Kidney epithelial cell (primary cell): ENCODE measurements around the gene ATPAF1. TPM values are rescaled to one million over a fixed set of nuclear protein-coding genes. Genes with fewer than 3 reads are reported as not detected.

ENCODE experiments used
- DNase-seq: peaks from one replicate; pipeline ENCODE4 v3.0.0-alpha.2; 2010; ENCODE audit warnings: low read depth
- H3K27me3 ChIP-seq: 2 replicates; pipeline ENCODE4 v1.6.0; 2011; ENCODE audit warnings: low read length; ENCODE audit not compliant: control insufficient read depth, insufficient read depth
- H3K36me3 ChIP-seq: 2 replicates; pipeline ENCODE4 v1.5.1; 2011; ENCODE audit warnings: low read length; ENCODE audit not compliant: control insufficient read depth, insufficient read depth
- H3K4me3 ChIP-seq: 2 replicates; pipeline ENCODE4 v1.5.1; 2011; ENCODE audit warnings: low read depth, mild to moderate bottlenecking, control low read depth, low read length
- total RNA-seq: library from RNA; depleted of rRNA; stranded (reverse); fragments of >200 nt; gene quantifications from 2 replicates; pipeline ENCODE4 v1.2.3, GENCODE V29; 2015
- TF ChIP-seq, protein P1 (sequence below): IDR thresholded peaks from 2 replicates; pipeline ENCODE4 v1.5.1; 2011; ENCODE audit warnings: mild to moderate bottlenecking, moderate library complexity, low read length, control low read depth, inconsistent platforms; ENCODE audit not compliant: insufficient read depth, poor library complexity, severe bottlenecking

Gene ATPAF1
- total RNA-seq, 1 donor from 2014 or later: 31.3 TPM

DNA sequence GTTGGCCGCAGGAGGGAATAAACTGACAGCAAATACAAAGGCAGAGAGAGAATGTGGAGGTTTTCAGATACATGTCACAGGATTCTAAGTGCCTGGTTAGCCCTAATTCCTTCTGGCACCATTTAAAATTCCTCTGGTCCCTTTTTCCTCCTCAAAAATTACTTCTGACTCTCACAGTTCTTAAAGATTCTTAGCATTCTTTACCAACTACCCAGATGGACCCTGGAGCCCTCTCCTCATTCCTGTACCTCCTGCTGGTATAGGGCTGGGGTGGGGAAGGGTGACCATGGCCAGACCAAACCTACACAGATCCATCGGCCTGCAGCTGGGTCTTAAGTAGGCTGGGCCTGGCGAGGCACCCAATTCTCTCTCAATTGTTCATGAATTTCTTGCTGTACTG is 71.3 kb downstream of the ATPAF1 start:
- H3K36me3 ChIP-seq: no peaks in the 10 kb centered on the region
- no peak overlapping the region for H3K4me3 ChIP-seq
- no peaks in the 10 kb centered on the region for H3K27me3 ChIP-seq
- DNase-seq: no peak
- TF ChIP-seq, protein P1, sequence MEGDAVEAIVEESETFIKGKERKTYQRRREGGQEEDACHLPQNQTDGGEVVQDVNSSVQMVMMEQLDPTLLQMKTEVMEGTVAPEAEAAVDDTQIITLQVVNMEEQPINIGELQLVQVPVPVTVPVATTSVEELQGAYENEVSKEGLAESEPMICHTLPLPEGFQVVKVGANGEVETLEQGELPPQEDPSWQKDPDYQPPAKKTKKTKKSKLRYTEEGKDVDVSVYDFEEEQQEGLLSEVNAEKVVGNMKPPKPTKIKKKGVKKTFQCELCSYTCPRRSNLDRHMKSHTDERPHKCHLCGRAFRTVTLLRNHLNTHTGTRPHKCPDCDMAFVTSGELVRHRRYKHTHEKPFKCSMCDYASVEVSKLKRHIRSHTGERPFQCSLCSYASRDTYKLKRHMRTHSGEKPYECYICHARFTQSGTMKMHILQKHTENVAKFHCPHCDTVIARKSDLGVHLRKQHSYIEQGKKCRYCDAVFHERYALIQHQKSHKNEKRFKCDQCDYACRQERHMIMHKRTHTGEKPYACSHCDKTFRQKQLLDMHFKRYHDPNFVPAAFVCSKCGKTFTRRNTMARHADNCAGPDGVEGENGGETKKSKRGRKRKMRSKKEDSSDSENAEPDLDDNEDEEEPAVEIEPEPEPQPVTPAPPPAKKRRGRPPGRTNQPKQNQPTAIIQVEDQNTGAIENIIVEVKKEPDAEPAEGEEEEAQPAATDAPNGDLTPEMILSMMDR: no peak

DNA sequence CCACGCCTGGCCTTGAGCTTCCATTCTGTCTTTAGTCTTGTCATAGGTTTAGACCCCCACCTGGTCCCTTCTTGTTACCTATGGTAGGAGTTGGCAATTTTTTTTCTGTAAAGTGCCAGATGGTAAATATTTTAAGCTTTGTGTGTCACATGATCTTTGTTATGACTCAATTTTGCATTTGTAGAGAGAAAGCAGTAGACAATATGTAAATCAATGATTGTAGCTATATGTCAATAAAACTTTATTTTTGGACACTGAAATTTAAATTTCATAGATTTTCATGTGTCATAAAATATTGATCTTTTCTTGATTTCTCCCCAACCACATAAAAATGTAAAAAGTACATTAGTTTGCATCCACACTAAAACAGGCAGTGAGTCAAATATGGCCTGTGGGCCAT is 72.1 kb downstream of the ATPAF1 start:
- Histone ChIP-seq H3K4me3 (no peak overlapping the region), H3K36me3 (no peaks in the 10 kb centered on the region), H3K27me3 (no peaks in the 10 kb centered on the region)
- TF ChIP-seq, protein P1: no peak
- DNase-seq: no peak

DNA sequence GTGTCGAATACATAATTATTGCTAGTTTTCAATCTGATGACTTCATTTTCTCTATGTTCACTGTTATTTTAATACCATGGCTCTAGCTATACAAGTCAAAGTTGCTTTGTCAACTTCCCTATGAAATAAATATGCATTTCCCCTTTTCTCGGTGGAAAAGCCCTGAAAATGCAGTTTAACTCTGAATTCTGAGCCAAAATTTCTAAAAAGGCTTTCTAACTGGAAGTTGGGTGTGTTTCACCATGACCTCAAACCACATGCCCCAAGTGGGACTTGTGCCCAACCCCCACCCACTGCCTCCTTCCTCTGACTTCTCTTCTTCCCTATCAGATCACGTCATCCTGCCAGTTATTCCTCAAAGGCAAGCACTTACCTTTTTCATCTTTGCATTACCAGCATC is 73.0 kb downstream of the ATPAF1 start:
- no peak for DNase-seq
- Histone ChIP-seq H3K4me3 (no peak overlapping the region), H3K36me3 (no peaks in the 10 kb centered on the region), H3K27me3 (no peaks in the 10 kb centered on the region)
- TF ChIP-seq, protein P1: no peak

DNA sequence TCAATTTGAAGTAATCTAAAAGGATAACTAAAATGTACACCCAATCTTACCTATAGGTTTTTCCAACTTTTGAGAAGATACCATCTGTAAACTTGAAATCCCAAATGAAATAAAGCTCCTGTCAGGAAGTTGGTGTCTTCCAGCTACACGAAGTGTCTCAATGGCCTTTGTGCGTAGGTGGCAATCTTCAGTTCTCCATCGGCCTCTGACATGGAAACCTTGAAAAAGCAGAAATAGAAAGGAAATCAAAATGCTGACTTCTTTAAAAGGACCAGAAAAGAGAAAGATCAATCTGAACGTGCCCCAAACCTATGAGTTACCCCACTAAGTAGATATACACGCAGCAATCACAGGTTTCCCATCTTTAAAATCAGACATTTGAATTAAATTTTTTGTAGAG is 74.1 kb downstream of the ATPAF1 start:
- Histone ChIP-seq H3K27me3 (no peaks in the 10 kb centered on the region), H3K4me3 (no peak overlapping the region), H3K36me3 (no peaks in the 10 kb centered on the region)
- no peak for DNase-seq
- TF ChIP-seq, protein P1: no peak

DNA sequence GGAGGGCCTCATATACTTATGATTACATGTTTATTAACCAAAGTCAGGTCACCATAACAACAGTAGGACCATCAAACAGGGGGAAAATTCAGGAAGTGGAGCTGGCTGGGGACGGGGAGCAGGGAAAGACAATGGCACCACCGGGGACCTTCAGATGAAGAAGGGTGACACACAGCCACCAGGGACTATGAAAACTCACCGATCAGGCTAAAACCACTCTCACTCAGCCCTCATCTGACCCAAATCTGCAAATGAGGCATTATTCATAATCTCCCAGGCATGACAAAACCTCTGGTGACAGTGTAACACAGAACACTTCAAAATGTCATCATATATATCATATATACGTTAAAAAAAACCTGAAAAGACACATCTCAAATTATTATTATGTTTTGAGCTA is 75.3 kb downstream of the ATPAF1 start:
- Histone ChIP-seq H3K4me3 (no peak overlapping the region), H3K27me3 (no peaks in the 10 kb centered on the region), H3K36me3 (no peaks in the 10 kb centered on the region)
- DNase-seq: no peak
- TF ChIP-seq, protein P1: no peak

DNA sequence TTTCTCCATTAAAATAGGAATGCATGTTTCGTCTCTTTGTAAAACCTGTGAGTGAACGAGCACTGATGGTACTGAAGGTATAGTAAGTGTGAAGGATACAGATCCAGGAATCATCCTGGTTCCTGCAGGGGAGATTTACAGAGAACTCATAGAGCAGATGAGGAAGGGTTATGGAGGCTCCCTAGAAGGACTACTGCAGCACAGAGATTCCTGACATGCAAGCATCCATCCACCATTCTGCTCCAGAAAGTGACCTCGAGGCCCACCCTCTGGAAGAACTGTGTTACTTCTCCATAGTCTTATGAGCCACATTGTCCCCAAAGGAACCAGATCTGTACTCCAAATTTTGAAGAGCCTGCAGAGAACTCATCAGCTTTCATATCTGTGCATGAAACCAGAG is 78.6 kb downstream of the ATPAF1 start:
- H3K36me3 ChIP-seq: no peaks in the 10 kb centered on the region
- no peaks in the 10 kb centered on the region for H3K27me3 ChIP-seq
- H3K4me3 ChIP-seq: no peak overlapping the region
- TF ChIP-seq, protein P1: no peak
- no peak for DNase-seq
